ENCODE measurements around the gene COA1. TPM values are rescaled to one million over a fixed set of nuclear protein-coding genes. Genes with fewer than 3 reads are reported as not detected.
"Not testable (repeated sequence)": the region's sequence is repeated elsewhere in the genome, so short reads cannot be mapped to it uniquely, and the experiment has no call there.

The COA1 gene
- total RNA-seq, 1 donor from 2014 or later: 47.9 TPM

DNA sequence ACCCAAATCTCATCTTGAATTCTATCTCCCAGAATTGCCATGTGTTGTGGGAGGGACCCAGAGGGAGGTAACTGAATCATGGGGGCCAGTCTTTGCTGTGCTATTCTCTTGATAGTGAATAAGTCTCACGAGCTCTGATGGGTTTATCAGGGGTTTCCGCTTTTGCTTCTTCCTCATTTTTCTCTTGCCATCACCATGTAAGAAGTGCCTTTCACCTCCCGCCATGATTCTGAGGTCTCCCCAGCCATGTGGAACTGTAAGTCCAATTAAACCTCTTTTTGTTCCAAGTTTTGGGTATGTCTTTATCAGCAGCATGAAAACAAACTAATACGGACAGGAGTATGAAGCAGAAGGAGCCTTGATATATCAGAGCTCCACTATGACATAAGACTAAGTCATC, 41.5 kb downstream of the COA1 start:
- not testable (repeated sequence) for DNase-seq

DNA sequence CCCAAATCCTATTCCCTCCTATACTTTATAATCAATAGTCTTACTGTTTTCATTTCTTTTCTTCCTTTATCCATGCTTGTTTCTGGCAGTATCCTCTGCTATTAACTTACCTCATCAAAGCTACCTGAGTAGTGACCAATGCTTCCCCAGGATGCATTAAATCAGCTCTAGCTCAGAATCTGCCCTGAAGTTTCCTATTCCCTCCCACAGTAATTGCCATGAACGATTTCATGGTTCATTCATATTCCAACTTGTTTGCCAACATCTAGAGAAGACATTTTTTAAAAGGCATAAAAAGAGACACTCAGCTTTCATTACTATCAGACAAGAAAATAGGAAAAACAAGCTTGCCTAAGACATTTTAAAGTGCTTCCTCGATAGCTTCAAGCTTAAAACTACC, 42.3 kb downstream of the COA1 start:
- no peak for DNase-seq

DNA sequence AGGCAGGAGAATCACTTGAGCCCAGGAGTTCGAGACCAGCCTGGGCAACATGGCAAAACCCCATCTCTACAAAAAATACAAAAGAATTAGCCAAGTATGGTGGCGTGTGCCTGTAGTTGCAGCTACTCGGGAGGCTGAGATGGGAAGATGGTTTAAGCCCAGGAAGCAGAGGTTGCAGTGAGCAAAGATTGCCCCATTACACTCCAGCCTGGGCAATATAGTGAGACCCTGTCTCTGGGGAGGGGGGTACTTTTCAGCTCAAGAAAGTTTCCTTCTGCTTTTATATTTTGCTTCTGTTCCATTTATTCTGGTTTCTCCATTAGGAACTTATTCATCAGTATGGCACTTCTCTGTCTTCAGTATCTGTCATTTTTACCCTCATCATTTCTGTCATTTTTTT, 48.6 kb downstream of the COA1 start:
- no peak for DNase-seq

DNA sequence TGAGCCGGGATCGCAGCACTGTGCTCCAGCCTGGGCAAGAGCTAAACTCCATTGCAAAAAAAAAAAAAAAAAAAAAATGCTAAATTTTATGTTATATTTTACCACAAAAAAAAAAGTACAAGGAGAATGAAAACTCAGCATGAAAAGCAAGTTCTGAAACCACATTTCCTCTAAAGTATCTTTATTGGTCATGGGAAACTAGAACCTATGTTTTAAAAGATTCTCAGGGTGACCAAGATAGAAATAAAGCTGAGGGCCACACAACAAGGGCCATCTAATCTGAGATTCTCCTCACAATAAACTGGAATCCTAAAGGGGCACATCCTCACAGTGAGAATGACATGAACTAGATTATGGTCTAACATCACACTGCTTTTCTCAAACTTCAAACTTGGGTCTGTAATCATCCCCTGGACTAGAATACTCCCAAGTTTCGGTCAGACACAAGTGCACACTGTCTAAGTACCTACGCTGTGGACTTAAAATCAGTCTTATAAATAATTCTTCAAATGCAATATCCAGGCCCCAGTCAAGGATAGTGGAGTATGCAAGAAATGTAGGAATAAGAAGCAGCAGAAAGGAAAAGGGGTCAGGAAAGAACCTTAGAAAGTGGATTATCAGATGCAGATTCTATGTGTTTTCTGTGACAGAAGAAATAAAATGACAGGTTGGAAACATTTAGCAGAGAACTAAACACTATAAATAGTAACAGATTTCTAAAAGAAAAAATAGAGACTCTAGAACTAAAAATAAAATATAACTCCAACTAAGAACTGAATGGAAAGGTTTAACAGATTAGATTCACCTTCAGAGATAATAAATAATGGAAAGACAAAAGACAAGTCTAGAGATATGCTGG, 49.9 kb downstream of the COA1 start:
- DNase-seq: no peak

DNA sequence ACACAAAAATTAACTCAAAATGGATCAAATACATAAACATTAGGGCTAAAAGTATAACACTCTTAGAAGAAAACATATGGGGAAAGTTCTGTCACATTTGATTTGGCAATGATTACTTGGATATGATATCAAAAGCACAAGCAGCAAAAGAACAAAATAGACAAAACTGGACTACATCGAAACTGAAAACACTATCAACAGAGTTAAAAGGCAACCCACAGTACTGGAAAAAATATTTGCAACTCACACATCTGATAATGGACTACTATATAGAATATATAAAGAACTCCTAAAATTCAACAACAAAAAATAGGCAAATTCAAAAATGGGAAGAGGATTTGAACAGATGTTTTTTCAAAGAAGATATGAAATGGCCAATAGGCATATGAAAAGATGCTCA, 51.0 kb downstream of the COA1 start:
- no peak for DNase-seq

DNA sequence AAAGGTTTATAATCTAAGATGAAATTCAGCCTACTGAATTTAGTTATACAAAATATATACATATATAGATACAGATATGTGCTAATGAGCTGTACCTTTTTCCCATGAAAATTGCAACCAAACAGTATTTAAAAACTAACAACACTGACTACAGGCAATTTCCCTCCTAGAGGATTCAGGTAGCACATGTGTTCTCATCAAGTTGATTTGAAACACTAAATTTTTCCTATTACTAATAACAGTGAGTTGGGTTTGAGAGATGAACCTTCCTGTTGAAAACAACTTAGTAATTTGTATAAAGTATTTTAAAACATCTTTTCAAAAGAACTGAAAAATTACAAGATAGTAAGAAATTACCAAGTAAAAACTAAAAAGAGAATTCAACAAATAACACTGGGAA, 51.5 kb downstream of the COA1 start:
- no peak for DNase-seq

DNA sequence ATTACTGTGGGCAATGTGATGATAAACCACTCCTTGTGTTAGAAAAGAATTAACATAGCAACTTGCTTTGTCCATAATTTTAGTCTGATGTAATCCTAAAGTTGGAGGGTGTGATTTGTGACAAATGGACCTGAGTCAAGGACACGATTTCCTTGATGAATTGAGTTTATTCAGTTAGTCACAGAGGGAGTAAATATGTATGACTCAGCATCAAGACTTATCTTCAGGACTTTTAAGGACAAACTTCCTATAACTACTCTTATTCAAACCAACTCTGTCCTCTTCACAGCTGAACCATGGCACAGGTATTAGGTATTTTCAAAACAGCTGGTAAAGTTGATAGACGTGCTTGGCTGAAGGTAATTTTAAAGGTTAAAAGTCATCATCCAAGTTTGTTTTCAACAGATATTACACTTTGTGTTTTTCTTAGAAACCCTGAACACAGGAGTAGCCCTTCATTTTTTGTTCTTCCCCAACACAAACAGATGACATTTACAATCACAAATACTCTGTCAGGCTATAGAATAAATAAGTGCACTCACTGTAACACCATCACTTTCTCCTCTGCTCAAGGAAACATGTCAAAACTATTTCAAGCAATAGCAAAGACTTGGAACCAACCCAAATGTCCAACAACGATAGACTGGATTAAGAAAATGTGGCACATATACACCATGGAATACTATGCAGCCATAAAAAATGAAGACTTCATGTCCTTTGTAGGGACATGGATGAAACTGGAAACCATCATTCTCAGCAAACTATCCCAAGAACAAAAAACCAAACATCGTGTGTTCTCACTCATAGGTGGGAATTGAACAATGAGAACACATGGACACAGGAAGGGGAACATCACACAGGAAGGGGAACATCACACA, 54.5 kb downstream of the COA1 start:
- DNase-seq: no peak

GRCh38 chr7:43673243-43673976, 55.9 kb downstream of the COA1 start:
- DNase-seq: not testable (repeated sequence)

DNA sequence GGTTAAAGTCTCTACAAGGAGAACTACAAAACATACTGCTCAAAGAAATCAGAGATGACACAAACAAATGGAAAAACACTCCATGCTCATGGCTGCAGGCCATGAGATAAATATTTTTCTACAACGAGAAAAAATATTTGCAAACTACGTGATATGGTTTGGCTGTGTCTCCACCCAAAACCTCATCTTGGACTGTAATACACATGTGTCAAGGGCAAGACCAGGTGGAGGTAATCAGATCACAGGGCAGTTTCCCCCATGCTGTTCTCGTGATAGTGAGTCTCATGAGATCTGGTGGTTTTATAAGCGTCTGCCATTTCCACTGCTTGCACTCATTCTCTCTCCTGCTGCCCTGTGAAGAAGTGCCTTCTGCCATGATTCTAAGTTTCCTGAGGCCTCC, 57.8 kb downstream of the COA1 start:
- DNase-seq: no peak

GRCh38 chr7:43669286-43670081, 59.8 kb downstream of the COA1 start:
- DNase-seq: no peak

- DNase-seq: no peak
Observed at GRCh38 chr7:43668035-43668434, 61.3 kb downstream of the COA1 start.

DNA sequence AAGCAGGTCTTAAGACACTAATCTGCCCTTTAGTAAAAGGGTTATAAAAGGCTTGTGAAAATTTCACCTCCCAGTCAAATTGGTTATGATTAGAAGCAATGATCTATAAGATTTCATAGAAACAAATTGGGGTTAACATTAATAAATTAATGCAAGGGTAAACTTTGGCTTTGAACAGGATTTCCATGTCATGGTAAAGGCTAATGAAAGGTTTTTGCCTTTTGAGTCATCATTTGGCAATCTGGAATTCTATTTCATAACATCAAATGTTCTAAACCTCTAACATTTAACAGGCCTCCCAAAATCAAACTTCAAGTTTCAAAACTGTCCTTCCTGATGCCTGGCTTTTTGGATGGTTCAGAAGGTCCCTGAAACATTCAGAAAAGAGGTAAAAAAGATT, 62.4 kb downstream of the COA1 start:
- no peak for DNase-seq

GRCh38 chr7:43664681-43665080, 64.6 kb downstream of the COA1 start:
- DNase-seq: no peak

GRCh38 chr7:43660141-43660540, 69.2 kb downstream of the COA1 start:
- DNase-seq: no peak

- no peak for DNase-seq
Observed at GRCh38 chr7:43659549-43659896, 69.8 kb downstream of the COA1 start.

GRCh38 chr7:43658718-43659548, 70.4 kb downstream of the COA1 start:
- DNase-seq: no peak

DNA sequence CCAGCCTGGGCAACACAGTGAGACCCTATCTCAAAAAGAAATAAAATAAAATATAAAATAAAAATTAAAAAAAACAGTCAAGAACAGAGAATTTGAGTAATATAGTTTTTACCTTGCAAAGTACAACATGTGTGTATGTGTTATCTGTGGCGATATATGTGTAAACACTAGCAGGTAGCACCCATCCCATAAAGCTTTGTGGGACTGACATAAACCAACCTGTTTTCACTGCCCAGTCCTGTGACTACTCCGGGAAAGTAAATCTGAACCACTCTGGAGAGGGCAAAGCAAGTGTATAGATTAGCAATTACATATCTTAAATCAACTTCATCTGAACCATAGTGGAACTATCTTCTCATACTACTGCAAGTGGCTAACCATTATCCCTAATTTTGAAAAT, 72.3 kb downstream of the COA1 start:
- no peak for DNase-seq

GRCh38 chr7:43655584-43655983, 73.7 kb downstream of the COA1 start:
- no peak for DNase-seq

GRCh38 chr7:43653891-43654504, 75.3 kb downstream of the COA1 start:
- no peak for DNase-seq

DNA sequence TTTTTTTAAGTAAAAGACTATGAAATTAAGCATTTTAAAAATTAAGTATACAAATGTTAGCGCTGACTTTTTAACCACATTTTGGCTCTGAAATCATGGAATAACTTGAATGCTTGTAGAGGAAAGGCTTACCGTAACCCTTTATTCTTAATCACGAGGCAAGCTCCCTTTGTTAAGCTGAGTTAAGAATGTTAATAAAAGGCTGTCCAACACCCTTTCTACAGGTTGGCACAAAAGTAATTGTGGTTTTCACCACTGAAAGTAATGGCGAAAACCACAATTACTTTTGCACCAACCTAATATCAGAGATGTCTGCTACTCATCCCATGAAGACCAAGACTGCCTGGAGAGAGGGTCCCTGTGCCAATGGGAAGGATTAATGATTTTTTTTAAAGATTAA, 75.9 kb downstream of the COA1 start:
- no peak for DNase-seq

- no peak for DNase-seq
Observed at GRCh38 chr7:43652364-43652763, 77.0 kb downstream of the COA1 start.

Measured in skin of body (tissue), 2 donors.